Measurements from ENCODE around the gene PNMA6E. TPM values are rescaled to one million over a fixed set of nuclear protein-coding genes. Genes with fewer than 3 reads are reported as not detected.

The PNMA6E gene
- total RNA-seq, 4 donors from 2014 or later: not detected

GRCh38 chrX:153412746-153413720, 11.9 kb upstream of the PNMA6E start:
- DNase-seq: no peak
- H3K27ac ChIP-seq: no peak overlapping the region
- peaks cover 0 to 4% (median 0%) of the 10 kb centered on the region in 4 donors for H3K4me1 ChIP-seq
- TF ChIP-seq POLR2A (IDR thresholded peaks at IDR 0.05): no peak
- TF ChIP-seq CTCF (IDR thresholded peaks at IDR 0.05): no peak
- H3K4me3 ChIP-seq: no peak overlapping the region
- H3K9me3 ChIP-seq: no peaks in the 10 kb centered on the region
- H3K27me3 ChIP-seq: no peaks in the 10 kb centered on the region
- no peaks in the 10 kb centered on the region for H3K36me3 ChIP-seq

- H3K27ac ChIP-seq: peak overlapping the region in 1 of 4 donors; percentile 62
- H3K4me3 ChIP-seq: peak overlapping the region; percentile 52 to 55 (median 52)
- H3K4me1 ChIP-seq: peaks cover 0 to 4% (median 0%) of the 10 kb centered on the region in 4 donors
- TF ChIP-seq POLR2A (IDR thresholded peaks at IDR 0.05) (no peak), CTCF (IDR thresholded peaks at IDR 0.05) (no peak)
- H3K27me3 ChIP-seq: no peaks in the 10 kb centered on the region
- no peak for DNase-seq
- no peaks in the 10 kb centered on the region for H3K36me3 ChIP-seq
- no peaks in the 10 kb centered on the region for H3K9me3 ChIP-seq
Measured at GRCh38 chrX:153411988-153412574, 10.9 kb upstream of the PNMA6E start.

DNA sequence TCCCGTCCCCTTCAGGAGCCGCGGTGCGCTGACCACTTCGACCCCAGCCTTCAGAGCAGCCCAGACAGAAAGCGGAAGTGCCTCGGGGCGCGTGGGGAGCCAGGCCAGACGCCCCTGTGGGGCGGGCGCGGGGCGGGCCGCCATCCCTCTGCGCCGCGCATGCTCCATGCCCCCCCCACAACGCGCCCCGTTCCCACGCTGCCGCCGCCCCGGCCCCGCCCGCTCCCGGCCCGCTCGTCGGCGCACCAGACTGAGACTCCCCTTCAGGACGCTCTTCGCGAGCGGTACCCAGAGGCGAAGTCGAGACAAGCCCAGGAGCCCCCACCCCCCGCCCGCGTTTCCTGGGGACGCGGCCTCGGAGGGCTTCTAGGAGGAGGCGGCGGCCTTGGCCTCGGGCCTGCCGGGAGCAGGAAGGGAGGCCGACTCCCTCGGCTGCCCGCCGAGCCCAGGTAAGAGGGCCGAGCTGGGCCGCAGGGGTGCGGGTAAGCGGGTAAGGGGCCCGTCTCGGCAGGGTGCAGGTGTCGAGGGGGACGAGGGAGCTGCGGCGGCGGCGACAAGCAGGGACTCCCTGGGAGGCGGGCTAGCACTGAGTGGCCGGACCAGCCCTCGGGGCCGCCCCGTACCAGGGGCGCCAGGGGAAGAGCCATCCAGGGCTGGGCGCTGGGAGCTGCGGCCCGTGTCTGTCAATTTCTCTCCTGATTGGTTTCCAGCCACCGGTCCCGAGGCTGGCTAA, 10.3 kb upstream of the PNMA6E start, which contains the start of gene ZFP92:
TSS of gene ZFP92 (plus strand) at position 218 of the 733 bp plus-strand sequence. CDS start 6,851 bp downstream, outside the sequence.
- DNase-seq: peak in 2 of 3 donors; percentile 31 to 67
- H3K27me3 ChIP-seq: no peaks in the 10 kb centered on the region

GRCh38 chrX:153410888-153411254, 9.7 kb upstream of the PNMA6E start:
- Histone ChIP-seq H3K36me3 (no peaks in the 10 kb centered on the region), H3K4me1 (peaks cover 0 to 4% (median 0%) of the 10 kb centered on the region in 4 donors), H3K9me3 (no peaks in the 10 kb centered on the region), H3K27me3 (no peaks in the 10 kb centered on the region), H3K27ac (no peak overlapping the region), H3K4me3 (peak overlapping the region in 3 of 4 donors; percentile 52 to 55 (median 53))
- no peak for DNase-seq
- TF ChIP-seq POLR2A (IDR thresholded peaks at IDR 0.05): no peak
- no peak for TF ChIP-seq CTCF (IDR thresholded peaks at IDR 0.05)

More for the DNA sequence above, 10.3 kb upstream of the PNMA6E start, which contains the start of gene ZFP92:
- peak within 1 kb of the TSS; percentile 52 to 55 (median 52) for H3K4me3 ChIP-seq
- no peak for TF ChIP-seq POLR2A (IDR thresholded peaks at IDR 0.05)
- TF ChIP-seq CTCF (IDR thresholded peaks at IDR 0.05): no peak
- H3K4me1 ChIP-seq: peaks cover 0 to 4% (median 0%) of the 10 kb centered on the region in 4 donors
- H3K9me3 ChIP-seq: no peaks in the 10 kb centered on the region
- no peaks in the 10 kb centered on the region for H3K36me3 ChIP-seq
- H3K27ac ChIP-seq: peak within 1 kb of the TSS in 1 of 4 donors; percentile 62

DNA sequence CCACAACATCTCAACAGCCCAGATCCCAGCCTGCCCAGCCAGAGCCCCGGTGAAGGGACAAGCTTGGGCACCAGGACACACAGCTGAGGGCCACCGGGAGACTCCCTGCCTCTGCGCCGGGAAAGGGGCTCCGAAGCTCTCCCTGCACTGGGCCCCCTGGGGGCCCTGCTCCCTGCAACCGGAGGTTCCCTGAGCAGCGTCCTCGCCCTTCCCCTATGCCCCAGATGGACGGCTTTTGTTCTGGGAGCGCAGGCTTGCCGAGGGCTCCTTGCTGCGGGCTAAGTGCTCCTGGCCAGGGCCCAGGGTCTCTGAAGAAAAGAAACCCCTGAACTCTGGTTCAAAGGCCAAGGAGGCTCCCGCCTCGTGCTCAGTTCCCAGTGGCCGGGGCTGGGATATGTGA, 9.2 kb upstream of the PNMA6E start:
- Histone ChIP-seq H3K4me3 (no peak overlapping the region), H3K36me3 (no peaks in the 10 kb centered on the region), H3K4me1 (peaks cover 0 to 4% (median 0%) of the 10 kb centered on the region in 4 donors), H3K27ac (no peak overlapping the region), H3K27me3 (no peaks in the 10 kb centered on the region), H3K9me3 (no peaks in the 10 kb centered on the region)
- TF ChIP-seq CTCF (IDR thresholded peaks at IDR 0.05) (no peak), POLR2A (IDR thresholded peaks at IDR 0.05) (no peak)
- DNase-seq: no peak
